C1 segment of cervical spinal cord (tissue), 14 donors: ENCODE results near the gene ADARB2.
A peak's percentile ranks its signal among the peaks of the same experiment; 100 is the strongest.
"Not testable (repeated sequence)": the region's sequence is repeated elsewhere in the genome, so short reads cannot be mapped to it uniquely, and the experiment has no call there.

ENCODE experiments used
- DNase-seq, 14 donors: peaks; one replicate each; lab custom pipeline; 2025; lab: John Stamatoyannopoulos, UW

ADARB2 gene

GRCh38 chr10:1616701-1617100, 120.6 kb downstream of the ADARB2 start:
- DNase-seq, result not testable (repeated sequence)

- DNase-seq, result no peak
Observed at GRCh38 chr10:1615186-1615954, 122.0 kb downstream of the ADARB2 start.

GRCh38 chr10:1613511-1613910, 123.8 kb downstream of the ADARB2 start:
- DNase-seq, result no peak

- DNase-seq, result no peak
Observed at GRCh38 chr10:1612908-1613307, 124.4 kb downstream of the ADARB2 start.

- DNase-seq, result no peak
Observed at GRCh38 chr10:1611936-1612550, 125.3 kb downstream of the ADARB2 start.

- no peak for DNase-seq
Observed at GRCh38 chr10:1610986-1611770, 126.1 kb downstream of the ADARB2 start.

- DNase-seq, result no peak
Observed at GRCh38 chr10:1609648-1609970, 127.7 kb downstream of the ADARB2 start.

GRCh38 chr10:1608851-1609647, 128.3 kb downstream of the ADARB2 start:
- DNase-seq, result peak in 1 of 14 donors; percentile 3

GRCh38 chr10:1608408-1608807, 128.9 kb downstream of the ADARB2 start:
- DNase-seq, result no peak

GRCh38 chr10:1607466-1607865, 129.9 kb downstream of the ADARB2 start:
- no peak for DNase-seq

- DNase-seq, result no peak
Observed at GRCh38 chr10:1605999-1606940, 131.1 kb downstream of the ADARB2 start.

GRCh38 chr10:1605121-1605520, 132.2 kb downstream of the ADARB2 start:
- DNase-seq, result no peak

- no peak for DNase-seq
Observed at GRCh38 chr10:1604246-1604645, 133.1 kb downstream of the ADARB2 start.

- no peak for DNase-seq
Observed at GRCh38 chr10:1603181-1603580, 134.1 kb downstream of the ADARB2 start.

GRCh38 chr10:1602037-1602484, 135.3 kb downstream of the ADARB2 start:
- DNase-seq, result no peak

- DNase-seq, result no peak
Observed at GRCh38 chr10:1601406-1601805, 135.9 kb downstream of the ADARB2 start.

- DNase-seq, result no peak
Observed at GRCh38 chr10:1600861-1601260, 136.5 kb downstream of the ADARB2 start.

- no peak for DNase-seq
Observed at GRCh38 chr10:1598393-1599153, 138.8 kb downstream of the ADARB2 start.

- no peak for DNase-seq
Observed at GRCh38 chr10:1597370-1598146, 139.8 kb downstream of the ADARB2 start.
